Neural cell (in vitro differentiated cells): ENCODE measurements around the gene ABCB8.

ENCODE experiments used
- EP300 ChIP-seq: fragments of 450-650 bp; conservative IDR thresholded peaks from 2 replicates; pipeline ENCODE4 v1.6.1; 2014; ENCODE audit warnings: antibody characterized with exemption, mild to moderate bottlenecking, moderate library complexity; ENCODE audit not compliant: poor library complexity, severe bottlenecking
- EZH2 ChIP-seq: fragments of 200-600, 300-800 bp; shearing (Covaris generic), sonication (generic); IDR thresholded peaks from 2 replicates; pipeline ENCODE4 v1.6.1; 2014; ENCODE audit warnings: antibody characterized with exemption, low read length, borderline replicate concordance, mild to moderate bottlenecking; ENCODE audit not compliant: insufficient read depth, poor library complexity, severe bottlenecking
- POLR2AphosphoS5 ChIP-seq: IDR thresholded peaks from 2 replicates; pipeline ENCODE4 v1.6.1; 2012
- RAD21 ChIP-seq: fragments of 450-650 bp; conservative IDR thresholded peaks from 2 replicates; pipeline ENCODE4 v1.6.1; 2014; ENCODE audit warnings: antibody characterized with exemption, mild to moderate bottlenecking, moderate library complexity
- TAF1 ChIP-seq: IDR thresholded peaks from 2 replicates; pipeline ENCODE4 v1.6.1; 2012; ENCODE audit warnings: low read depth
- TF ChIP-seq, protein P1 (sequence below): fragments of 450-650 bp; IDR thresholded peaks from 2 replicates; pipeline ENCODE4 v1.5.1; 2014; ENCODE audit warnings: antibody characterized with exemption, mild to moderate bottlenecking, moderate library complexity; ENCODE audit not compliant: poor library complexity, severe bottlenecking
- TF ChIP-seq, protein P2 (sequence below): IDR thresholded peaks from 2 replicates; pipeline ENCODE4 v1.6.1; 2012; ENCODE audit warnings: borderline replicate concordance

DNA sequence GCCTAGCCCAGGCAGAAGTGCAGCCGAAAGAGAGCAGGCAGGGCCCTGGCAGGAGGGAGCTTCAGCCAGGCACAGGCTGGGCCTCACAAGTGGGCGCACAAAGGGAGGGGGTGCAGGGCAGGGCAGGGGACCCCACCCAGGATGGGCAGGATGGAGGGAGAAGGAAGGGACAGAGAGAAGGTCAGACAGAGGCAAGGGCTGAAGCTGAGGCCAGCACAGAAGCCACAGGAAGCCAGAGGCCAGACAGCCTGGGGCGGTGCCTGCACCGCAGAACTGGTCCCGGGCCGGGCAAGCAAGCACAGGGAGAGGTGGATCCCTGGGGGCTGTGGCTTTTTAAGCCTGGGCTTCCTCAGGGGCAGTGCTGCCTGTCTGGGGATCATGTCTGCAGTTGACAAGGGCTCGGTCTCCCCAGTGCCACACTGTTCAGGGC lies 20.8 kb upstream of the ABCB8 start:
- no peak for TF ChIP-seq EZH2
- TF ChIP-seq, protein P1, sequence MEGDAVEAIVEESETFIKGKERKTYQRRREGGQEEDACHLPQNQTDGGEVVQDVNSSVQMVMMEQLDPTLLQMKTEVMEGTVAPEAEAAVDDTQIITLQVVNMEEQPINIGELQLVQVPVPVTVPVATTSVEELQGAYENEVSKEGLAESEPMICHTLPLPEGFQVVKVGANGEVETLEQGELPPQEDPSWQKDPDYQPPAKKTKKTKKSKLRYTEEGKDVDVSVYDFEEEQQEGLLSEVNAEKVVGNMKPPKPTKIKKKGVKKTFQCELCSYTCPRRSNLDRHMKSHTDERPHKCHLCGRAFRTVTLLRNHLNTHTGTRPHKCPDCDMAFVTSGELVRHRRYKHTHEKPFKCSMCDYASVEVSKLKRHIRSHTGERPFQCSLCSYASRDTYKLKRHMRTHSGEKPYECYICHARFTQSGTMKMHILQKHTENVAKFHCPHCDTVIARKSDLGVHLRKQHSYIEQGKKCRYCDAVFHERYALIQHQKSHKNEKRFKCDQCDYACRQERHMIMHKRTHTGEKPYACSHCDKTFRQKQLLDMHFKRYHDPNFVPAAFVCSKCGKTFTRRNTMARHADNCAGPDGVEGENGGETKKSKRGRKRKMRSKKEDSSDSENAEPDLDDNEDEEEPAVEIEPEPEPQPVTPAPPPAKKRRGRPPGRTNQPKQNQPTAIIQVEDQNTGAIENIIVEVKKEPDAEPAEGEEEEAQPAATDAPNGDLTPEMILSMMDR: no peak
- TF ChIP-seq EP300: no peak
- no peak for TF ChIP-seq RAD21
- TF ChIP-seq, protein P2, sequence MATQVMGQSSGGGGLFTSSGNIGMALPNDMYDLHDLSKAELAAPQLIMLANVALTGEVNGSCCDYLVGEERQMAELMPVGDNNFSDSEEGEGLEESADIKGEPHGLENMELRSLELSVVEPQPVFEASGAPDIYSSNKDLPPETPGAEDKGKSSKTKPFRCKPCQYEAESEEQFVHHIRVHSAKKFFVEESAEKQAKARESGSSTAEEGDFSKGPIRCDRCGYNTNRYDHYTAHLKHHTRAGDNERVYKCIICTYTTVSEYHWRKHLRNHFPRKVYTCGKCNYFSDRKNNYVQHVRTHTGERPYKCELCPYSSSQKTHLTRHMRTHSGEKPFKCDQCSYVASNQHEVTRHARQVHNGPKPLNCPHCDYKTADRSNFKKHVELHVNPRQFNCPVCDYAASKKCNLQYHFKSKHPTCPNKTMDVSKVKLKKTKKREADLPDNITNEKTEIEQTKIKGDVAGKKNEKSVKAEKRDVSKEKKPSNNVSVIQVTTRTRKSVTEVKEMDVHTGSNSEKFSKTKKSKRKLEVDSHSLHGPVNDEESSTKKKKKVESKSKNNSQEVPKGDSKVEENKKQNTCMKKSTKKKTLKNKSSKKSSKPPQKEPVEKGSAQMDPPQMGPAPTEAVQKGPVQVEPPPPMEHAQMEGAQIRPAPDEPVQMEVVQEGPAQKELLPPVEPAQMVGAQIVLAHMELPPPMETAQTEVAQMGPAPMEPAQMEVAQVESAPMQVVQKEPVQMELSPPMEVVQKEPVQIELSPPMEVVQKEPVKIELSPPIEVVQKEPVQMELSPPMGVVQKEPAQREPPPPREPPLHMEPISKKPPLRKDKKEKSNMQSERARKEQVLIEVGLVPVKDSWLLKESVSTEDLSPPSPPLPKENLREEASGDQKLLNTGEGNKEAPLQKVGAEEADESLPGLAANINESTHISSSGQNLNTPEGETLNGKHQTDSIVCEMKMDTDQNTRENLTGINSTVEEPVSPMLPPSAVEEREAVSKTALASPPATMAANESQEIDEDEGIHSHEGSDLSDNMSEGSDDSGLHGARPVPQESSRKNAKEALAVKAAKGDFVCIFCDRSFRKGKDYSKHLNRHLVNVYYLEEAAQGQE: no peak
- TF ChIP-seq TAF1: no peak
- TF ChIP-seq POLR2AphosphoS5: no peak
